SH-SY5Y (cell line): ENCODE data around the gene MYBPC2.

Source experiments
- GATA2 ChIP-seq: IDR thresholded peaks from 2 replicates; pipeline ENCODE4 v1.6.1; 2011; ENCODE audit warnings: mild to moderate bottlenecking, low read depth, low read length
- GATA3 ChIP-seq: IDR thresholded peaks from 2 replicates; pipeline ENCODE4 v1.6.1; 2011; ENCODE audit warnings: low read depth, mild to moderate bottlenecking, low read length, moderate library complexity

DNA sequence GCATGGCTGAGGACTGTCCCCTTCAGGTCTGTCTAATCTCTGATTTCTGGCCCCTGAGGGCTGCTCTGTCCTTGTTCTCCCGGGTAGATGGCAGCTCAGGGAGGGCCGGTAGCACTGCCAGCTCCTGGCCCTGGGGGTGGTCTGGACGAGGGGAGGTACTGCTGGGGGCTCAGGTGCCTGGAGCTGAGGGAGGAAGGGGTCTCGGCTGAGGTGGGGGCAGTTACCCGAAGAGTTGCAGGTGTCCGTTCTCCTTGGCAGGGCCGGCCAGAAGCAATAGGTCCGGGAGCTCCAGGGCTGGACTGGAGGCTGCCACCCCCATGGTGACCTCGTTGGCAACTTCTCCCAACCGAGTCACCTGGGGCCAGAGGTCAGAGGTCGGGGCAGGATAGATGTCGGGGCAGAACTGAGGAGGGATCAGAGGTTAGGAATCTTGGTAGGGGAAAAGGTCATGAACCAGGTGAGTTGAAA lies 42.4 kb downstream of the MYBPC2 start:
- TF ChIP-seq GATA2 (no peak), GATA3 (no peak)
